WTC11 (cell line): ENCODE results near the gene NUDT17. TPM values are rescaled to one million over a fixed set of nuclear protein-coding genes. Genes with fewer than 3 reads are reported as not detected.

Experiments
- ATAC-seq: fragments of 200-7000 bp; cut with Tn5 transposase; 2 replicates; pipeline ENCODE4 v1.10.0; 2021; ENCODE audit warnings: mild to moderate bottlenecking, moderate library complexity
- Bru-seq: library from RNA; stranded (reverse); fragments of 400-500 nt; gene quantifications from one replicate; lab custom pipeline; 2021; lab: Mats Ljungman, UMichigan
- CTCF ChIA-PET: fragments of 300-600 bp; sonication (Branson Sonifier 250); formaldehyde crosslinking; loops from one replicate; lab custom pipeline; 2021; ENCODE audit warnings: antibody characterized with exemption; lab: Charles Lee
- POLR2A ChIA-PET: fragments of 350-600 bp; sonication (Branson Sonifier 250); formaldehyde crosslinking; loops from one replicate; lab custom pipeline; 2021; ENCODE audit warnings: antibody characterized with exemption; lab: Charles Lee
- DNase-seq: peaks from one replicate; pipeline ENCODE4 v3.0.0; 2021; ENCODE audit warnings: low spot score
- H3K27ac Mint-ChIP-seq: 2 replicates; pipeline ENCODE4 v1.8.0; 2021; ENCODE audit warnings: mixed read lengths
- H3K27me3 Mint-ChIP-seq: 2 replicates; pipeline ENCODE4 v1.8.0; 2021; ENCODE audit warnings: low read depth, mild to moderate bottlenecking, moderate library complexity, mixed read lengths
- H3K36me3 Mint-ChIP-seq: 2 replicates; pipeline ENCODE4 v1.8.0; 2021; ENCODE audit warnings: mixed read lengths
- H3K4me1 Mint-ChIP-seq: 2 replicates; pipeline ENCODE4 v1.8.0; 2022; ENCODE audit warnings: mixed read lengths
- H3K4me3 Mint-ChIP-seq: 2 replicates; pipeline ENCODE4 v1.8.0; 2021; ENCODE audit warnings: mild to moderate bottlenecking, moderate library complexity, mixed read lengths
- H3K9me3 Mint-ChIP-seq: 2 replicates; pipeline ENCODE4 v1.8.0; 2021; ENCODE audit warnings: mixed read lengths
- AFF4 ChIP-seq: sonication (generic); formaldehyde crosslinking; IDR thresholded peaks from 2 replicates; pipeline ENCODE4 v1.8.1; 2023; ENCODE audit warnings: mild to moderate bottlenecking, missing genetic modification reagents, borderline replicate concordance
- ATF3 ChIP-seq: sonication (generic); formaldehyde crosslinking; conservative IDR thresholded peaks from 2 replicates; pipeline ENCODE4 v1.8.1; 2022; ENCODE audit warnings: mild to moderate bottlenecking, missing genetic modification reagents
- E2F1 ChIP-seq: sonication (generic); formaldehyde crosslinking; IDR thresholded peaks from 2 replicates; pipeline ENCODE4 v1.8.0; 2022; ENCODE audit warnings: mild to moderate bottlenecking, missing genetic modification reagents
- ELF4 ChIP-seq: sonication (generic); formaldehyde crosslinking; IDR thresholded peaks from 2 replicates; pipeline ENCODE4 v1.8.1; 2022; ENCODE audit warnings: low read depth, mild to moderate bottlenecking, moderate library complexity, missing genetic modification reagents
- ERG ChIP-seq: fragments of 250-450 bp; sonication (Bioruptor Pico); IDR thresholded peaks from 2 replicates; pipeline ENCODE4 v1.8.0; 2021; ENCODE audit warnings: mild to moderate bottlenecking
- GTF2I ChIP-seq: fragments of 250-450 bp; sonication (Bioruptor Pico); conservative IDR thresholded peaks from 2 replicates; pipeline ENCODE4 v1.4.0; 2021; ENCODE audit warnings: mild to moderate bottlenecking
- HMGXB4 ChIP-seq: sonication (generic); formaldehyde crosslinking; IDR thresholded peaks from 2 replicates; pipeline ENCODE4 v1.8.1; 2023; ENCODE audit warnings: mild to moderate bottlenecking, moderate library complexity, missing genetic modification reagents
- IRF2 ChIP-seq: sonication (generic); formaldehyde crosslinking; IDR thresholded peaks from 2 replicates; pipeline ENCODE4 v1.8.0; 2022; ENCODE audit warnings: low read depth, missing genetic modification reagents, borderline replicate concordance
- KAT7 ChIP-seq: sonication (generic); formaldehyde crosslinking; IDR thresholded peaks from 2 replicates; pipeline ENCODE4 v1.8.1; 2023; ENCODE audit warnings: missing genetic modification reagents, mild to moderate bottlenecking, borderline replicate concordance
- MXD4 ChIP-seq: fragments of 250-450 bp; sonication (Bioruptor Pico); IDR thresholded peaks from 2 replicates; pipeline ENCODE4 v1.8.0; 2021; ENCODE audit warnings: mild to moderate bottlenecking, moderate library complexity, borderline replicate concordance
- NFYB ChIP-seq: sonication (generic); formaldehyde crosslinking; conservative IDR thresholded peaks from 2 replicates; pipeline ENCODE4 v1.8.0; 2022; ENCODE audit warnings: low read depth, missing genetic modification reagents
- NR2C2 ChIP-seq: sonication (generic); formaldehyde crosslinking; IDR thresholded peaks from 2 replicates; pipeline ENCODE4 v1.8.0; 2022; ENCODE audit warnings: mild to moderate bottlenecking, missing genetic modification reagents
- OVOL2 ChIP-seq: fragments of 250-450 bp; sonication (Bioruptor Pico); IDR thresholded peaks from 2 replicates; pipeline ENCODE4 v1.9.0; 2021; ENCODE audit warnings: mild to moderate bottlenecking, borderline replicate concordance
- PRDM15 ChIP-seq: sonication (generic); formaldehyde crosslinking; IDR thresholded peaks from 2 replicates; pipeline ENCODE4 v1.8.0; 2022; ENCODE audit warnings: missing genetic modification reagents
- PREB ChIP-seq: sonication (generic); formaldehyde crosslinking; IDR thresholded peaks from 2 replicates; pipeline ENCODE4 v1.8.1; 2022; ENCODE audit warnings: mild to moderate bottlenecking, missing genetic modification reagents, moderate library complexity, borderline replicate concordance
- SMAD3 ChIP-seq: sonication (generic); formaldehyde crosslinking; IDR thresholded peaks from 2 replicates; pipeline ENCODE4 v1.8.0; 2022; ENCODE audit warnings: missing genetic modification reagents, mild to moderate bottlenecking, borderline replicate concordance
- SMAD4 ChIP-seq: sonication (generic); formaldehyde crosslinking; IDR thresholded peaks from 2 replicates; pipeline ENCODE4 v1.8.0; 2022; ENCODE audit warnings: mild to moderate bottlenecking, missing genetic modification reagents
- USF1 ChIP-seq: sonication (generic); formaldehyde crosslinking; IDR thresholded peaks from 2 replicates; pipeline ENCODE4 v1.8.0; 2022; ENCODE audit warnings: mild to moderate bottlenecking, missing genetic modification reagents
- ZNF121 ChIP-seq: sonication (generic); formaldehyde crosslinking; IDR thresholded peaks from 2 replicates; pipeline ENCODE4 v1.8.0; 2023; ENCODE audit warnings: missing genetic modification reagents
- ZNF219 ChIP-seq: sonication (generic); formaldehyde crosslinking; IDR thresholded peaks from 2 replicates; pipeline ENCODE4 v1.8.0; 2023; ENCODE audit warnings: missing genetic modification reagents, mild to moderate bottlenecking, borderline replicate concordance
- long read RNA-seq, 3 experiments: library from RNA in 1 of 3; library from capped mRNA in 1 of 3; library from polyadenylated mRNA in 1 of 3; unstranded in 2 of 3; stranded (forward) in 1 of 3; transcript quantifications; one replicate each; pipeline ENCODE4 v2.0.0, GENCODE V29; 2021
- total RNA-seq: library from RNA; stranded (reverse); gene quantifications from 3 replicates; pipeline ENCODE4 v1.2.3, GENCODE V29; 2021

NUDT17 gene
- total RNA-seq, result 2.7 to 3.5 TPM (median 3.3 TPM) in 3 replicates
- percentile 34 among the genes with signal in this experiment for Bru-seq, nascent RNA
- long read RNA-seq, experiment 1, partial matches to known transcripts, result 0 of 6 reads
- long read RNA-seq, experiment 1, other reads (novel, unspliced or antisense), result 4 of 6 reads
- long read RNA-seq, experiment 2, partial matches to known transcripts, result 0 of 9 reads
- long read RNA-seq, experiment 2, other reads (novel, unspliced or antisense), result 7 of 9 reads
- long read RNA-seq, experiment 3, partial matches to known transcripts, result 3 of 6 reads
- long read RNA-seq, experiment 3, other reads (novel, unspliced or antisense), result 3 of 6 reads

- ATAC-seq, result peak; percentile 78
- TF ChIP-seq OVOL2 (CRISPR knock-in tag), result no peak
- TF ChIP-seq HMGXB4, result peak; percentile 98
- no peak for TF ChIP-seq AFF4 (CRISPR knock-in tag)
- TF ChIP-seq KAT7 (CRISPR knock-in tag), result no peak
- TF ChIP-seq IRF2 (CRISPR knock-in tag), result no peak
- no peak for TF ChIP-seq E2F1 (CRISPR knock-in tag)
- no peak for TF ChIP-seq MXD4 (CRISPR knock-in tag)
- TF ChIP-seq SMAD3 (CRISPR knock-in tag), result no peak
- TF ChIP-seq ZNF219 (CRISPR knock-in tag), result no peak
- no peak for TF ChIP-seq NFYB (CRISPR knock-in tag)
- no peak for TF ChIP-seq GTF2I
- TF ChIP-seq ELF4 (CRISPR knock-in tag), result no peak
- TF ChIP-seq PRDM15, result no peak; the same call in 1 of the 2 replicates
- no peak for TF ChIP-seq NR2C2 (CRISPR knock-in tag)
- TF ChIP-seq SMAD4 (CRISPR knock-in tag), result no peak
- TF ChIP-seq ATF3 (CRISPR knock-in tag), result no peak
- TF ChIP-seq ZNF121 (CRISPR knock-in tag), result peak; percentile 34; the same call in 1 of the 2 replicates
- no peak for TF ChIP-seq ERG (CRISPR knock-in tag)
- no peak for TF ChIP-seq PREB
- TF ChIP-seq USF1 (CRISPR knock-in tag), result no peak
Measured at GRCh38 chr1:145845514-145846161, at the start of gene NUDT17. Gene NUDT17, plus strand, starts transcription at chr1:145845630. Its CDS starts 11 bp downstream, at chr1:145845641.

More at GRCh38 chr1:145845514-145846161, at the start of gene NUDT17:
- Mint-ChIP-seq H3K27me3 (no peaks in the 10 kb centered on the region), H3K36me3 (peaks cover 31% of the 10 kb centered on the region), H3K27ac (no peak within 1 kb of the TSS), H3K4me1 (peaks cover 3% of the 10 kb centered on the region; the same call in 1 of the 2 replicates), H3K4me3 (no peak within 1 kb of the TSS), H3K9me3 (no peaks in the 10 kb centered on the region)
- CTCF ChIA-PET, result interaction anchor here (0.5 to 9.0 kb wide), 55 partner anchors 9 to 206 kb away, joined by 3 to 254 read pairs (median 5); partner anchors contain the start of genes ANKRD34A, ANKRD35, HJV and ITGA10
- POLR2A ChIA-PET, result interaction anchor here (0.6 to 3.4 kb wide), 8 partner anchors 11 to 145 kb away, joined by 3 to 48 read pairs (median 5); partner anchors contain the start of genes PIAS3, POLR3C, RBM8A and RNF115
- peak; percentile 88 for DNase-seq
